GM19397 (cell line): ENCODE measurements around the gene PRSS58.

Experiments
- ATAC-seq: cut with Tn5 transposase; IDR thresholded peaks from one replicate; pipeline ENCODE4 v1.9.1; 2021; ENCODE audit warnings: mild to moderate bottlenecking, moderate library complexity; ENCODE audit not compliant: unreplicated experiment

PRSS58 gene

GRCh38 chr7:142228537-142229104 is 29.2 kb downstream of the PRSS58 start:
- ATAC-seq, result no peak
